Activated T-helper 1 cell treated with Interleukin-2 at 50 U/mL for 16 hours (primary cell): ENCODE measurements around the gene UBFD1.
A peak's percentile ranks its signal among the peaks of the same experiment; 100 is the strongest.
"Not testable (repeated sequence)": the region's sequence is repeated elsewhere in the genome, so short reads cannot be mapped to it uniquely, and the experiment has no call there.

Experiments
- DNase-seq: peaks from one replicate; pipeline ENCODE4 v3.0.0-alpha.2; 2020; ENCODE audit warnings: low read depth

The UBFD1 gene

GRCh38 chr16:23556881-23557778 is at the start of gene UBFD1, which contains the start of gene EARS2:
Gene UBFD1, plus strand, starts transcription at chr16:23557727. Its CDS starts 16 bp downstream, at chr16:23557743.
Gene EARS2, minus strand, starts transcription at chr16:23557350. Its CDS starts 7 bp downstream, at chr16:23557343.
- peak; percentile 89 for DNase-seq

GRCh38 chr16:23508589-23509440 is 48.7 kb upstream of the UBFD1 start:
- no peak for DNase-seq

GRCh38 chr16:23509441-23509754 is 48.1 kb upstream of the UBFD1 start:
- no peak for DNase-seq

- DNase-seq = no peak
These were observed 47.8 kb upstream of the UBFD1 start for GRCh38 chr16:23509782-23510163.

GRCh38 chr16:23510164-23510914 is 47.2 kb upstream of the UBFD1 start, which contains the start of gene GGA2:
Gene GGA2, minus strand, starts transcription at chr16:23510494. Its CDS starts 83 bp downstream, at chr16:23510411.
- peak; percentile 70 for DNase-seq

GRCh38 chr16:23510915-23511270 is 46.6 kb upstream of the UBFD1 start:
- not testable (repeated sequence) for DNase-seq

GRCh38 chr16:23511731-23512130 is 45.8 kb upstream of the UBFD1 start:
- no peak for DNase-seq

GRCh38 chr16:23512168-23512695 is 45.3 kb upstream of the UBFD1 start:
- no peak for DNase-seq

GRCh38 chr16:23514381-23515152 is 43.0 kb upstream of the UBFD1 start:
- no peak for DNase-seq

- DNase-seq = no peak
These were observed 41.6 kb upstream of the UBFD1 start for GRCh38 chr16:23515881-23516280.

GRCh38 chr16:23516366-23517137 is 41.0 kb upstream of the UBFD1 start:
- DNase-seq = no peak

GRCh38 chr16:23518435-23518891 is 39.1 kb upstream of the UBFD1 start:
- no peak for DNase-seq

GRCh38 chr16:23519282-23519681 is 38.2 kb upstream of the UBFD1 start:
- no peak for DNase-seq

GRCh38 chr16:23520500-23520899 is 37.0 kb upstream of the UBFD1 start:
- no peak for DNase-seq

- DNase-seq = no peak
These were observed 36.3 kb upstream of the UBFD1 start for GRCh38 chr16:23521037-23521743.

- DNase-seq = no peak
These were observed 35.6 kb upstream of the UBFD1 start for GRCh38 chr16:23521965-23522364.

- DNase-seq = no peak
These were observed 34.2 kb upstream of the UBFD1 start for GRCh38 chr16:23523321-23523720.

- DNase-seq = no peak
These were observed 33.6 kb upstream of the UBFD1 start for GRCh38 chr16:23523876-23524385.

- no peak for DNase-seq
These were observed 32.6 kb upstream of the UBFD1 start for GRCh38 chr16:23524886-23525285.
